OCI-LY3 (cell line): ENCODE data around the gene PFKL.

Experiments used
- EZH2phosphoT487 ChIP-seq: fragments of 200-600 bp; shearing (Covaris generic); IDR thresholded peaks from 2 replicates; pipeline ENCODE4 v1.6.1; 2018; ENCODE audit warnings: antibody characterized with exemption, mixed run types, low read depth
- TF ChIP-seq, protein P1 (sequence below): fragments of 200-600, 300-600 bp; sonication (generic); IDR thresholded peaks from 2 replicates; pipeline ENCODE4 v1.5.1; 2014; ENCODE audit warnings: antibody characterized with exemption, low read length, low read depth

DNA sequence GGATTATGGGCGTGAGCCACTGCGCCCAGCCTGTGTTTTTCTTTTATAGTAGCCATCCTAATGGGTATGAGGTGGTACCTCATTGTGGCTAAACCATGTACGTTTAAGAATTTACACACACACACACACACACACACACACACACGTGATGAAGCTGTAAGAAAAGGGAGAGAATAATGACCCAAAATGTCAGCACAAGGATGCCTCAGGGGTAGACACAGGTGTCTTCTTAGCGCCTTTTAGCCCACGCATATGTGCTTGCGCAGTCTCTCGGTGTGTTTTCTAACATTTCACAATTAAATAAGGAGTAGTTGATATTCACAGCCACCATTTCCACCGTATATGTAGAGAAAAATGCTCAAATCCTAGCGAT, 782 bp upstream of the PFKL start:
- TF ChIP-seq, protein P1, sequence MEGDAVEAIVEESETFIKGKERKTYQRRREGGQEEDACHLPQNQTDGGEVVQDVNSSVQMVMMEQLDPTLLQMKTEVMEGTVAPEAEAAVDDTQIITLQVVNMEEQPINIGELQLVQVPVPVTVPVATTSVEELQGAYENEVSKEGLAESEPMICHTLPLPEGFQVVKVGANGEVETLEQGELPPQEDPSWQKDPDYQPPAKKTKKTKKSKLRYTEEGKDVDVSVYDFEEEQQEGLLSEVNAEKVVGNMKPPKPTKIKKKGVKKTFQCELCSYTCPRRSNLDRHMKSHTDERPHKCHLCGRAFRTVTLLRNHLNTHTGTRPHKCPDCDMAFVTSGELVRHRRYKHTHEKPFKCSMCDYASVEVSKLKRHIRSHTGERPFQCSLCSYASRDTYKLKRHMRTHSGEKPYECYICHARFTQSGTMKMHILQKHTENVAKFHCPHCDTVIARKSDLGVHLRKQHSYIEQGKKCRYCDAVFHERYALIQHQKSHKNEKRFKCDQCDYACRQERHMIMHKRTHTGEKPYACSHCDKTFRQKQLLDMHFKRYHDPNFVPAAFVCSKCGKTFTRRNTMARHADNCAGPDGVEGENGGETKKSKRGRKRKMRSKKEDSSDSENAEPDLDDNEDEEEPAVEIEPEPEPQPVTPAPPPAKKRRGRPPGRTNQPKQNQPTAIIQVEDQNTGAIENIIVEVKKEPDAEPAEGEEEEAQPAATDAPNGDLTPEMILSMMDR = no peak
- TF ChIP-seq EZH2phosphoT487 = no peak
